Pancreas (tissue), 10 donors: ENCODE data around the gene TCL1A. TPM values are rescaled to one million over a fixed set of nuclear protein-coding genes. Genes with fewer than 3 reads are reported as not detected.

Experiments used
- ATAC-seq, 4 donors: fragments of 200-7000 bp; cut with Tn5 transposase; one replicate each; pipeline versions ENCODE4 v1.8.0 to v1.9.1; 2020; ENCODE audit warnings: mild to moderate bottlenecking in 4 of 4, moderate library complexity in 4 of 4
- DNase-seq, 6 donors: peaks; one replicate each; pipeline ENCODE4 v3.0.0-alpha.2; 2020
- FAIRE-seq: peaks from 2 replicates; lab custom pipeline; 2012; peaks lifted over from hg19 to GRCh38; lab: Jason Lieb, UNC
- H3K27ac ChIP-seq, 4 donors: fragments of 200-600 bp; sonication (generic); 1 replicate in 3 of 4; 2 replicates in 1 of 4; pipeline versions ENCODE4 v1.5.0 to v1.8.0; 2020
- H3K27me3 ChIP-seq, 4 donors: fragments of 200-600 bp; one replicate each; pipeline ENCODE4 v1.8.0; 2021
- H3K36me3 ChIP-seq, 3 donors: fragments of 200-600 bp; sonication (generic) in 1 of 3; one replicate each; pipeline versions ENCODE4 v1.5.0 to v1.8.0; 2020 to 2021
- H3K4me1 ChIP-seq, 3 donors: fragments of 200-600 bp; one replicate each; pipeline ENCODE4 v1.8.0; 2021
- H3K4me3 ChIP-seq, 4 donors: fragments of 200-600 bp; sonication (generic) in 2 of 4; one replicate each; pipeline versions ENCODE4 v1.5.0 to v1.8.0; 2020 to 2021
- H3K9me3 ChIP-seq, 4 donors: fragments of 200-600 bp; one replicate each; pipeline ENCODE4 v1.8.0; 2021
- CTCF ChIP-seq, 4 donors: fragments of 200-600 bp; sonication (generic) in 3 of 4; IDR thresholded peaks; one replicate each; pipeline versions ENCODE4 v1.5.0 to v1.8.0; 2021; ENCODE audit warnings: antibody characterized with exemption in 4 of 4
- WGBS, 2 donors: extraction: QIAGEN DNeasy Blood & Tissue Kit; methylation state at CpG; one replicate each; pipeline ENCODE4 v1.1.7; 2013; 5-methylcytosine and 5-hydroxymethylcytosine counted together
- intact Hi-C, 3 donors: fragments of 100-400 bp; cut with DNase I; formaldehyde crosslinking; loops; one replicate each; pipeline versions ENCODE4 v1.11.1 to v1.14.2; 2022
- polyA plus RNA-seq, 2 donors: library from polyadenylated mRNA; stranded (reverse); fragments of 200-250 nt; gene quantifications; one replicate each; pipeline ENCODE4 v1.2.3, GENCODE V29; 2013
- total RNA-seq, 6 donors: library from RNA; stranded (reverse); fragmentation: NEBNext Ultra II Directional in 4 of 6; extraction: Animal tissue kit (Norgen Biotek cat#: 25700) in 4 of 6; gene quantifications; one replicate each; pipeline versions ENCODE4 v1.2.1 to v1.2.4, GENCODE V29; 2021 to 2023
- donor health status: healthy with polysubstance abuse.
- donor health status: DM: no; HTN: no; CAD: no; lungs with moderate emphysema.
- donor health status: DM: no; HTN: no; CAD: no.
- donor health status: control.
- donor health status: control.
- donor health status: Bipolar disorder and iron deficiency.
- donor health status: DM: yes; HTN: yes; CAD: no.
- donor health status: DM: no; HTN: no; CAD: no.
- donor health status: DM: no; HTN: no; CAD: no.
- donor health status: DM: yes; HTN: yes; CAD: no.

Gene TCL1A
- total and polyA plus RNA-seq, 8 donors, result 0.09 to 0.16 TPM; not detected in 6

- Histone ChIP-seq H3K9me3 (no peaks in the 10 kb centered on the region), H3K27ac (no peak overlapping the region), H3K4me3 (no peak overlapping the region), H3K4me1 (peaks cover 0 to 4% (median 0%) of the 10 kb centered on the region in 3 donors), H3K27me3 (no peaks in the 10 kb centered on the region), H3K36me3 (no peaks in the 10 kb centered on the region)
- DNase-seq, result peak in 2 of 6 donors; percentile 38 to 49
- FAIRE-seq, result no peak
- peak; percentile 67 to 86 (median 76) for ATAC-seq
- intact Hi-C loops, result loop anchor here in 1 of 3 donors (10.0 kb wide), 1 partner anchor 79 kb away; no protein-coding TSS in a partner anchor
- peak; percentile 47 to 72 (median 56) for TF ChIP-seq CTCF (IDR thresholded peaks at IDR 0.05)
- WGBS, 2 donors, result 27 to 48% methylated on average over 4 of the region's 4 CpGs
These were observed 30.1 kb downstream of the TCL1A start for GRCh38 chr14:95683793-95684192.

- intact Hi-C loops, result loop anchor here in 1 of 3 donors (10.0 kb wide), 1 partner anchor 76 kb away; no protein-coding TSS in a partner anchor
- no peak overlapping the region for H3K27ac ChIP-seq
- H3K27me3 ChIP-seq, result no peaks in the 10 kb centered on the region
- H3K9me3 ChIP-seq, result no peaks in the 10 kb centered on the region
- peaks cover 0 to 15% (median 5%) of the 10 kb centered on the region in 3 donors for H3K4me1 ChIP-seq
- FAIRE-seq, result no peak
- H3K4me3 ChIP-seq, result no peak overlapping the region
- no peak for ATAC-seq
- DNase-seq, result no peak
- 95 to 97% methylated on average over 2 of the region's 2 CpGs for WGBS, 2 donors
- TF ChIP-seq CTCF (IDR thresholded peaks at IDR 0.05), result no peak
- H3K36me3 ChIP-seq, result no peaks in the 10 kb centered on the region
These were observed 32.8 kb downstream of the TCL1A start for GRCh38 chr14:95681153-95681552.

- peak in 2 of 6 donors; percentile 27 to 36 for DNase-seq
- 11 to 14% methylated on average over 8 of the region's 8 CpGs for WGBS, 2 donors
- ATAC-seq, result peak; percentile 54 to 89 (median 76)
- Histone ChIP-seq H3K27ac (no peak overlapping the region), H3K36me3 (no peaks in the 10 kb centered on the region), H3K9me3 (no peaks in the 10 kb centered on the region), H3K27me3 (no peaks in the 10 kb centered on the region), H3K4me1 (peaks cover 0 to 15% (median 5%) of the 10 kb centered on the region in 3 donors), H3K4me3 (no peak overlapping the region)
- peak in 1 of 4 donors; percentile 18 for TF ChIP-seq CTCF (IDR thresholded peaks at IDR 0.05)
- no peak for FAIRE-seq
- intact Hi-C loops, result loop anchor here in 2 of 3 donors (5.0 to 10.0 kb wide), 2 partner anchors 68 to 75 kb away; no protein-coding TSS in a partner anchor
These were observed 33.8 kb downstream of the TCL1A start for GRCh38 chr14:95679998-95680735.

GRCh38 chr14:95679148-95679815 lies 34.6 kb downstream of the TCL1A start:
- H3K4me1 ChIP-seq, result peaks cover 0 to 15% (median 5%) of the 10 kb centered on the region in 3 donors
- H3K27me3 ChIP-seq, result no peaks in the 10 kb centered on the region
- ATAC-seq (no peak), DNase-seq (no peak), FAIRE-seq (no peak)
- TF ChIP-seq CTCF (IDR thresholded peaks at IDR 0.05), result no peak
- H3K36me3 ChIP-seq, result no peaks in the 10 kb centered on the region
- no peak overlapping the region for H3K27ac ChIP-seq
- no peak overlapping the region for H3K4me3 ChIP-seq
- intact Hi-C loops, result loop anchor here in 1 of 3 donors (5.0 kb wide), 1 partner anchor 67 kb away; no protein-coding TSS in a partner anchor
- 64 to 72% methylated on average over 4 of the region's 4 CpGs for WGBS, 2 donors
- H3K9me3 ChIP-seq, result no peaks in the 10 kb centered on the region
